ENCODE data around the gene SEC22A.
A peak's percentile ranks its signal among the peaks of the same experiment; 100 is the strongest.

SEC22A gene, protein sequence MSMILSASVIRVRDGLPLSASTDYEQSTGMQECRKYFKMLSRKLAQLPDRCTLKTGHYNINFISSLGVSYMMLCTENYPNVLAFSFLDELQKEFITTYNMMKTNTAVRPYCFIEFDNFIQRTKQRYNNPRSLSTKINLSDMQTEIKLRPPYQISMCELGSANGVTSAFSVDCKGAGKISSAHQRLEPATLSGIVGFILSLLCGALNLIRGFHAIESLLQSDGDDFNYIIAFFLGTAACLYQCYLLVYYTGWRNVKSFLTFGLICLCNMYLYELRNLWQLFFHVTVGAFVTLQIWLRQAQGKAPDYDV

DNA sequence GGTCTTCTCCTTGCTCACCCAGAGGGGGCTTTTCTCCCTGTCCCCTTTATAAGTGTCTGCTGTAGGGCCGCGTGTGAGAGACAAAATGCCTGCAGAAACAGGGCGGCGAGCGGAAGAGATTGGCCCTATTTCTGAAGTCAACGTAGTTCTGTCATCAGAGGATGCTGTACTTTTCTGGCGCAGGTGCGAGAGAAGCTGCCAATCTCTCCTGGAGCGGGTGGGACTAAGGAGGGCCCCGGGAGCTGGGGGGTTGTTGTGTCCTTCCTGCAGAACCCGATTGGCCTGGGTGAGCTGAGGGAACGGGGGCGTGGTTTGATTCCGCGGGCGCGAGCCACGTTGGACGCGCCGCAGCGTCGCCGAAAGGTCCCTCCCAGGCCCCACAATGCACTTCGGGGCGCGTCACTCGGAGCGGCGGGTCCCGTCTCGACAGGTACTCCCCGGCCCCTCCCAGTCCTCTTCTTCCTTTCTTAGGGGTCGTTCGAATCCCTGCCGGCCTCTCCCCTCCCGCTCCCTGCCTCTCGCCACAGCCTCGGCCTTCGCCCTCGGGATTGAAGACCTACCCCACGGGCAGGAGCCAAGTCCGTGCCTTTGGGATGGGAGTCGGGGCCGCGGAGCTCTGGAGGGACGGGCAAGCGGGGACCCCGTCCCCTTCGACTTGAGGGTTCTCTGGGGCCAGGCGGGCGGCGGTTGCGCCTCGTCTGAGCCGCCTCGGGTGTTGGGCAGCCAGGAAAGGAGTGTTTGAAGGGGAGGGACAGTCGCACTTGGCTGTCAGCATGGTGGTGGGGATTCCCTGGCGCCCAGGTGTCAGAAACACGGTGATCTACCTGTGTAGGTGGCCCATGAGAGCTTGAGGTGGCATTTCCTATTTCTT lies at the start of gene SEC22A:
Gene SEC22A (plus strand): TSS at position 387 of the 871 bp plus-strand sequence. CDS start 7,275 bp downstream, outside the sequence.
- peak; percentile 88 for DNase-seq (ENCODE audit: low read depth)

DNA sequence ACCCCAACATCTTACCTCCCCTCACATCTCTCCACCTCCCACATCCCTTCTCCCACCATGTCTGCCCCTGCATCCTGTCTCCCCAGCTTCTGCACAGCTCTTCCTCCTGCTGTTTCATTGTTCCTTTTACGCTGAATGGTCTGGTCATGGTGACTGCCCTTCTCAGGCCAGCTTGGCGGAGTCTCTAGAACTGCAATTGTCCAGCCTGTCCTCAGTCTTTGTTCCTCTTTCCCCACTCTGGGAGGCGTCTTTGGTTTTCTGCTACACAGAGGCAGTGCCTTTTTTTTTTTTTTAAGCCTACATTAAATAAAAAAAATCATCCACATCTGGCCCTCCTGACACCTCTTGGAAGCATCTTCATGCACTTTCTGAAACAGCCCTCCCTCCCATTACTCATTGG lies 49.1 kb upstream of the SEC22A start:
- DNase-seq (ENCODE audit: low read depth), result no peak

DNA sequence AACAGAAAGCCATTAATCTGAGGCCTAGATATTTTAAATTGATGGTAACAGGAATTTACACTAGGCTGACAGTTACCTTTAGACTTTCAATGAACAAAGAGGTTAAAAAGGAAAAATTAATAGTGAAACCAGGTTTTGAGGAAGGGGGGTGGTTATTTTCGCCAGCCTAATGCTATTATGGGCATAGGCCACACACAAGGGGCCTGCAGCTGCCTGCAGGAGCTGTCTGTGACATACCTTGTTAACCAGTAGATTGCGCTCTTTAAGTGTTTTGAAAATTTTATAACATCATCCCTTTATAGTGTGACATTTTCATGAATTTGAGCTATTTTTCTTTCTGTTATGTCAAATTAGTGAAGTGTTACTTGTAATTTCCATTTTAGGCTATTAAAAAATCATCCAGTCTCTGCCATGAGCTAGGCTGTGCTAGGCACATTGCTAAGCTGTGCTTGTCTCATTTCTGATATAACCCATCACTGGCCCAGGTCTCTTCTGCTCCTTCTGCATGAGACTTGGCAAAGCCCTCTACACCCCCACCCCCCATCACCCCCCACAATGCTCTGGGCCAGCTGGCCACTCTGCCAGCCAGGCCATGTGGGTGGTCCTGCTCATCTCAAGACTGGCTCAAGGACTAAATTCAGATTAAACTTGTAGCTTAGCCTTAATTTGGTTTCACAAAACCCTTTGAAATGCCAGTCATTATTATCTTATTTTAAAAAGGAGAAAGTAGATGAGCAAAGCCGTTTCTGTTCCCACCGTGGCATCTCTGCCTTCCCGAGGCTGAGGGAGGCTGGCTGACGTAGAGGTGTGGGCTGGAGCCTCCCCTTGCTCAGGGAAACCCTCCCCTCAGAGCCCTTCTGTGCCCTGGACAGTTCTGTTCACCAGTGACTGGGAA lies 48.4 kb upstream of the SEC22A start:
- DNase-seq (ENCODE audit: low read depth), result no peak

DNA sequence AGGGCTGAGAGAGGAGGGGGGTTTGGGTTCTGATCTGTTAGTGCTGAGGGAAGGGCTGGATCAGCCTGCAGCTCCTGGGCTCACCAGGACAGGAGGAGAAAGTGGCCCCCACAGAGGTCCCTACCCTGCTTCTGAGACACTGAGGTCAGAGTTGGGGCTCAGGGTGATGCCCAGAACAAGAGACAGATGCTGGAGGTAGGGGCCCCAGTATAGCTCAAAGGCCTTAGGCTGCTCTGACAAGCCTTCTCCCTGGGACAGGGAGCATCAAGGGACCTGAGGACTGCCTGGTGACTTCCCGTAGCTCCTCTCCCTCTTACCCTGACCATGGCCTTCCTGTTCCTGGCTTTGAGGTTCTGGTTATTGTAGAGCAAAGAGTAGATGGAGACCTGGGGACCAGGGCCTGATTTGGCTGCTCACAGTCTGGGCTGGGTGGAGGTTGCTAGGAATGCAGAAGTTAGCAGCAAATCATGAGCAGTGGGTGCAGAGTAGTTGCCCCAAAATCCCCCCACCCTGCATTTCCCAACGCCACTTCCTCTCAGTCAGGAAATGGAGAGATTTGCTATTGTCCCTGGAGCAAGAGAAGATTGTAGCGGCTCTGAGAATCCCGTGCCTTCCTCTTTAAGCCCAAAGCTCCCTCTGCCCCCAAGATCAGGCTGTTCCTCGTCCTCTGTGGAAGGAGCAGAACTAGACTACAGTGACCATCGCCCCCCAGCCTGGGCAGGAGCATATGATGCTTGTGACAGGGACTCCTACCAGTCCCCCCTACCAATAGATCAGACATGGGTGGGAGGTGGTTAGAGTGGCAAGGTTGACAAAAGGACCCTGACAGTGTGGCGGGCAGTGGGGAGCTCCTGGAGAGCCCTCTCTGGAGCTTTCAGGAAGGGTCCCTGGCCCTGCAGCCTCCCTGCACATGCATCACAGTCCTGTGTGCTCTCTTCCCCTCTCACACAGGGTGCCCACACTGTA lies 47.4 kb upstream of the SEC22A start:
- DNase-seq (ENCODE audit: low read depth), result no peak

DNA sequence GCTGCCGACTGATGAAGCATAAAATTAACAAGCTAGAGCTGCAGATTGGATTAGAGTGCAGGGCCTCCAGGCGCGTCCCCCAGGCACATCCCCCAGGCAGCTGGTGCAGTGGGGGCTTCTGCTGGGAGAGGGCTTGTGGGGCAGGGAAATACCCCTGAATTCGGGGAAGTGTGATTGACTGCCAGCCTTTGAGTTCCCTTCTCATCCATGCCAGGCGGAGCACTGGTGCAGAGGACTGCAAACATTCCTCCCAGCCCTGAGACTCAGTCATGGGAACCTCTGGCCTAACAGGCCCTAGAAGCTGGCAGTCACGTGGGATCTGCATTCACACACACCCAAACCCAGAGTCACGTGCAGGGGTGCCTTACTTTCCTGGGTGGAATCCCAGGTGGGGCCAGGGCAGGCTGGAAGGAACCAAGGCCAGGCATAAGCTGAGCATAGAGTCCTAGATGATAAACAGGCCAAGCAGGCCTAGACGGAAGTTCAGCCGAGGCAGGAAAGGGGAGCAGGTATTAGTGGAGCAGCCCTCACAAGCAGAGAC lies 46.2 kb upstream of the SEC22A start:
- no peak for DNase-seq (ENCODE audit: low read depth)

DNA sequence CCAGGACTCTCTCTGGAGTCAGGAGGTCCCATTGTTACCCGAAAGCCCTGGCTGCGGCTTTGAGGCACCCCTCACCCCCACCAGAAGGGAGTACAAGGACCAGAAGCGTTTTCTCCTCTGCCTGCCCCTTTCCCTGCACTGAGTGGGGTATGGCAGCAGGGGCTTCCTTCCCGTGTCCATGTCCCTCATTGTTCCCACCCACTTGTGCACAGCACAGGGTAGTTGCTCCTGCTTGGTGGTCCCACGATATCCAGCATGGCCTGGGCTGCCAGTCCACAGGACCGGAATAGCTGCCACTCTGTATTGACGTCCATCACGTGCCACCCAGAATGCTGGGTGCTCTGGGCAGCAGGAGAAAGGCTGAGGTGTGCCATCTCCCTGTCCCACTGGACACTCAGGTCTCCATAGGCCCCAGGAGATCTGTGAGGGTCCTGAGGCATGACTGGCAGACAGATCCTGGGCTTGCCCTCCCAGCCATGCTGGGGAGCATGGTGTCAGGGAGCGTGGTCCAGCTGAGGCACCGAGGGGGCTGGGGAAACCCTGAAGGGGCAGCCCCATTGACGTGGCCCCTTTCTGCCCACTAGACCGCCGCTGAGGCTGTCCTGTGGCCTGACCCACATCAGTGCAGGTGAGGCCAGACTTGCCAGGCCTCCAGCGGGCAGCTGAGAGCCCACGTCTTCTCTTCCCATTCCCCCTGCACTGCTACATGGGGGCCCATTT lies 45.3 kb upstream of the SEC22A start:
- DNase-seq (ENCODE audit: low read depth), result no peak

DNA sequence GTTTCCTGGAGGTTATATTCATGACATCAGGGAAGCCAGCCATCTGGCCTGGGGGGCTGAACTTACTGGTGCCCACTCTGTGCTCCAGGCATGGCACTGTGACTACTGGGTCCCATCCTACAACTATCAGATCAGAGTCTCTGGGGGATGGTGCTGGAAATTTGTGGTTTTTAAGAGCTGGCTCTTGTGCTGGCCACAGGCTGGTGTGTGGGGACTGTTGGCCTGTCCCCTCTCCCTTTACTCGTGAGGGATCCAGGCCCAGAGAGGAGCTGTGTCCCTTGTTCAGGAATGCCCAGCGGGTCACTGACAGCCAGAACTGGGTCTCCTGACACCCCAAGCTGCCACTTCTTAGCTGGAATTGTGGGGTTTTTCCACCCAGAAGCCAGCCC lies 44.5 kb upstream of the SEC22A start:
- no peak for DNase-seq (ENCODE audit: low read depth)

DNA sequence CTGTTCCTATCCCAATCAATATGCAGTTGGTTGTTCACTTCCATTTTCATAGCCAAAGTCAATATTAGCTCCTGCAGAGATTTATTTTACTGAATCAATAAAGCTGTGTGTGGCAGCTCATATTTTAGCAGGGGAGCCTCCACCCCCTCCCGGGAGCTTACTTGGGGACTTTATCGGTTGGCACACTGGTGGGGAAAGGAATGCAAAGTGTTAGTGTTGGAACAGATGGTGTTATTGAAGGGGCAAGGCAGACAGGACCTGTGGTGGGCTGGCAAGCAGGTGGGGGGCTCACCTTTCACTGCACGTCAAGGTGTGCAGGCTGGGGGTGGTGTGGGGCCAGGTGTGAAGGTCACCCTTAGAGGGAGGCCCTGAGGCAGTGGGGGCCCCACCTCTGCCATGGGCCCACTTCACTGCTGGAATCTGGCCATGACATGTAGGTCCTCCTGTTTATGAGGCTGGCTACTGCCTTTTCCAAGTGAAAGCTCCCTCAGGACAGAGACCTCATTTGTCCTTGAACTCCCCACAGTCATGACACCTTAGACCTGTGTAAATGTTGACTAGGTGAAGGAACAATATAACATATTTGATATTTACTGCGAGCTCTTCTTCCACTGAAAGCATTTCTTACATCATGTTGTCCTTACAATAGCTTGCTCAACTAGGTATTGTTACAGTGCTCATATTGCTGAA lies 44.0 kb upstream of the SEC22A start:
- no peak for DNase-seq (ENCODE audit: low read depth)

DNA sequence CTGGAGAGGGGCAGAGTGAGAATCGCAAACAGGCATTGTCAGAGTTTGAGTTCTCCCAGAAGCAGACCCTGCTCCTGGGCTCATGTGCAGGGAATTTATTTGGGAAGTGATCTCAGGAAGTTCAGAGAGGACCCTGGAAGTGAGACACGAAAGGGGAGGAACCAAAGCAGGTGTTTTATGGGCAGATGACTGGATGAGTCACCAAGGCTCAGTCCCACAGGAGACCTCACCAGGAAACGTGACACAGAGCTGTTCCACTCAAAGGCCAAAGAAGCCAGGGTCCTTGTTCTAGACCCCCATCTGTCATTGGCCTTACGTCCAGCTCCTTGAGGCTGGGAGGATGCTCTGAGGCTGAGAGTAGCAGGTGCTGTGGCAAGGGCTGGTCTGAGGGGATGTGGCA lies 43.4 kb upstream of the SEC22A start:
- no peak for DNase-seq (ENCODE audit: low read depth)

DNA sequence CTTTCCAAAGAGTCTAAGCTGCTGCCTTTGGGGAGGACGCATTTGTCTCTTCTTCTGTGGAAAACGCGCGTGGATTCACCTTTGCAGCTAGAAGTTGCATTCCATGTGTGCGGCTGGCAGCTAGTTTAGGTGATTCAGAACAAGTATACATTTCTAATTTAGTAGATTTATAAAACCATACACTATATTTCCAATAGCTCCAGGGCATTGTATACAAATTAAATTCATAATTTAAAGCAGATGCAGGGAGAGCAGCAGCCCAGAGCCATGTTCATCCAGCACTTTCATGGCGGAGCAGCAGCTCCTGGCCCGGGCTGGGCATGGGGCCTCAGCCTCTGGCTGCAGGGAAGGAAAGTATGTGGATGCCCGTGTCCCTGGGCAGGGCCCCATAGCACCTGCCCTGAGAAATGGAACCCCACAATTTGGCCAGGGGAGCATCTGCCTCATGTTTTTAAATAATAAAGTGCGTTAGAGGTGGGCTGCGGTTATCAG lies 42.8 kb upstream of the SEC22A start:
- DNase-seq (ENCODE audit: low read depth), result no peak

DNA sequence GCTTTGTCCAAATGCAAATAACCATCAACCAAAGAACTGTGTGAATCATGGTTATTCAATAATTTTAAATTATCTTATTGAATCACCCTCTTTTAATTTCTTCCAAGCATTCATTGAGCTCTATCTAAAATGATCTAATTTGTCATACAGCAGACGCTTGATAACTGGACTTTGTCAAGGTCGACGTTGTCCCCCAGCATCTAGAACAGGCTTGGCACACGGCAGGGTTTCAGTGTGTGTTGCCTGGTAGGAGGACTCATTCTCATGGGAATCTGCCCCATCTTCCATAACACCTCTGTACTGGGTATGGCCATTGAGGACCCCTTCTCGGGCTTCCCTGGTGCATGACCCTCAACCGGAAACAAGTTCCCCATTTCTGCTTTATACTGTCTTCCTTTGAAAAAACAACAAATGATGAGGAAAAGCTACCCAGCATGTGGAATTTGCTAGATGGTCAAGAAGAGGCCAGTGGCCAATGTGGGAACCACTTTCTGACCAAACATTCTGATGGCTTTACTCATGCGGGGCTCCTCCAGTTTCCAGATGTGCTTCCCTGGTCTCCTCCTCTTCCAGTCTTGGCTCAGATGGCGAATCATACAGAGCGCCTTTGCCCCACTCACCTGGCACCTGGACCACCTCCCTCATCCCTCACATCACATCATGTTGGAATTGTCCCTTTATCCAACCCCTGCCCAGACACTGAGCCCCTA lies 41.7 kb upstream of the SEC22A start:
- DNase-seq (ENCODE audit: low read depth), result peak; percentile 38

DNA sequence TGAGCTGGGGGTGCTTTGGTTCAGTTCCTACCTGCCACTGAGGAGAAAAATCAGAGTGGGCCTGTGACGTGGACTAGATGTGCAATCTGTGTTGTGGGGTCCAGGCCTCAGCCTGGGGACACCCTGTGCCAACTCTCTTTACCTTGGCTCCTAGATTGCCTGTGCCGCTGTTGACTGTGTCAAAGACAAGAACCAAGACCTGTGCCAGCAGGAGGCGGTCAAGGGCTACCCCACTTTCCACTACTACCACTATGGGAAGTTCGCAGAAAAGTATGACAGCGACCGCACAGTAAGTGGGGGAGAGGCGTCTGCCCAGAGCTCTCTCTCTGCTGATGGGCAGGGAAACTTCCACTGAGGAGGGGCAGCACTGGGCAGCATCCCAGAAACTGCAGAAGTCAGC lies 40.6 kb upstream of the SEC22A start:
- DNase-seq (ENCODE audit: low read depth), result no peak

DNA sequence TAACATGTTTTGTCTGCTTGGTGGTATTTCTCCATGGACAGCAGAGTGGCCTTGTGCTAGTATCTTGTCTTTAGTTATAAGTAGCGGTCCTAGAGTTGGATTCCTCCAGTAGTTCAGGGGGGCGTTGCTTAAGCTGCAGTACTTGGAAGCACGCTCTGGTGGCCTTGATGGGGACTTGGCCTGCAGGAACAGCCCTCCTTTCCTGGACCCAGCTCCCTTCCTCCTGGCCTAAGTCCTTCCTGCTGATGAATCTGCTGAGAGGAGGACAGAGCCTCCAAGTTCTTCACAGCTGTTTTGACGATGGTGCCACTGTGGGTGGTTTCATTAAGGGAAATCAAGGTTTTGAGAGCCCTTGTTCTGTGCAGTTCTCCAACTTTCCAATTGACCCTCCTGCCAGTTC lies 38.6 kb upstream of the SEC22A start:
- no peak for DNase-seq (ENCODE audit: low read depth)

DNA sequence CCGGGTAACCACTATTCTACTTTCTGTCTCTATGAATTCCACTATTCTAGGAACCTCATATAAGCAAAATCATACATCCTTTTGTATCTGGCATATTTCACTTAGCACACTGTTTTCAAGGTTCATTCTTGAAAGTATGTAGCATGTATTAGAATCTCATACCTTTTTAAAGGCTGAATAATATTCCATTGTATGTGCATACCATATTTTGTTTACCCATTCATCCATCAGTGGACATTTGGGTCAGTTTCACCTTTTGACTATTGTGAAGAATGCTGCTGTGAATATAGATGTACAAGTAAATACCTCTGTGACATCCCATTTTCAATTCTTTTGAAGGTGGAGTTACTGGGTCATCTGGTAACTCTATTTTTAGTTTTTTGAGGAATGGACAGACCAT lies 36.6 kb upstream of the SEC22A start:
- DNase-seq (ENCODE audit: low read depth), result no peak

DNA sequence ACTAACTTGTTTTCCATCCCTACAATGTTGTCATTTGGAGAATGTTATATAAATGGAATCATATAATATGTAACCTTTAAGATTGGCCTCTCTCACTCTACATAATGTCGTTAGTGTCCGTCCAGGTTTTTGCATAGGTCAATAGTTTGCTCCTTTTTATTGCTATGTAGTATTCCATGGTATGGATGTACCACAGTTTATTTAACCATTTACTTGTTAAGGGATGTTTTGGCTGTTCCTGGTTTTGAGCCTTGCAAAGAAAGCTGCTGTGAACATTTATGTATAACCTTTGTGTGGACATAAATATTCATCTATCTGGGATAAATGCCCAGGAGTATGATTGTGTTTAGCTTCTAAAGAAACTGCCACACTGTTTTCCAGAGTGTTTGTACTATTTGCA lies 34.1 kb upstream of the SEC22A start:
- no peak for DNase-seq (ENCODE audit: low read depth)

DNA sequence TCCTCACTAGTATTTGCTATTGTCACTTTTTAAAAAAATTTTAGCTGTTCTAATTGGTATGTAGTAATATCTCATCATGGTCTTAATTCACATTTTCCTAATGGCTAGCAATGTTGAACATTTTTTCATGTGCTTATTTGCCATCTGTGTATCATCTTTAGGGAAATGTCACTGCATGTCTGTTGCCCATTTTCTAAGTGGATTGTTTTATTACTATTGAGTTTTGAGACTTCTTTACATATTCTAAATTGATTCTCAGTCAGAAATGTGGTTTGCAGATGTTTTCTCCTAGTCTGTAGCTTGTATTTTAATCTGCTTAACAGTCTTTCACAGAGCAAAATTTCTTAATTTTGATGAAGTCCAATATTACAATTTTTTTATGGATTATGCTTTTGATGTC lies 33.6 kb upstream of the SEC22A start:
- no peak for DNase-seq (ENCODE audit: low read depth)

DNA sequence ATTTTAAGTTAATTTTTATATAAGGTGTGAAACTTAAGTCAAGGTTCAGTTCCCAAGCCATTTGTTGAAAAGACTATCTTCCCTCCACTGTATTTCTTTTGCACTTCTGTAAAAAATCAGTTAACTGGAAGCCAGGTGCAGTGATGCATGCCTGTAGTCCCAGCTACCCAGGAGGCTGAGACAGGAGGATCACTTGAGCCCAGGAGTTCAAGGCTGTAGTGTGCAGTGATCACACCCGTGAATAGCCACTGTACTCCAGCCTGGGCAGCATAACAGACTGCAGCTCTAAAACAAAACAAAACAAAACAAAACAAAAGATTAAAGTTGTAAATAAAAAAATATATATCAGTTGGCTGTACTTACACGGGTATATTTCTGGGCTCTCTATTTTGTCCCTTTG lies 33.1 kb upstream of the SEC22A start:
- no peak for DNase-seq (ENCODE audit: low read depth)

DNA sequence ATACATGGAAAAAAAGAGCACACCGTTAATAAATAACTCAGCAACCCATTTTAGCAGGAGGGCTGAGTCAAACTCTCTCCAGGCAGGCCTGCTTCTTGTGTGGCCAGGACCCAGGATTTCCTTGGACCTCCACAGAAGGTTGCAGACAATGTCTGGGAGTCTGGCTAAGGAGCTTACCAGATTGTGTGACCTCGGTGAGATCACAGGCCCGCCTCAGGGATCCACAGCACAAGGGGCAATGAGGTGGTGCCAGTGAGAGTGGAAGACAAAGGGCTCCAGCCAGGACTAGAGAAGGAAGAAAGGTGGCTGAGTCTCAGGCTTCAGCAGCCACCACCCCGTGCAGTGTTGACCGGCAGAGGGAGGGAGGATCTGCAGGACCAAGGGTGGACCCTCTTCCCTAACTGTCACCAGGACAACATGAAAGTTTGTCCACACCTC lies 32.2 kb upstream of the SEC22A start:
- DNase-seq (ENCODE audit: low read depth), result no peak

DNA sequence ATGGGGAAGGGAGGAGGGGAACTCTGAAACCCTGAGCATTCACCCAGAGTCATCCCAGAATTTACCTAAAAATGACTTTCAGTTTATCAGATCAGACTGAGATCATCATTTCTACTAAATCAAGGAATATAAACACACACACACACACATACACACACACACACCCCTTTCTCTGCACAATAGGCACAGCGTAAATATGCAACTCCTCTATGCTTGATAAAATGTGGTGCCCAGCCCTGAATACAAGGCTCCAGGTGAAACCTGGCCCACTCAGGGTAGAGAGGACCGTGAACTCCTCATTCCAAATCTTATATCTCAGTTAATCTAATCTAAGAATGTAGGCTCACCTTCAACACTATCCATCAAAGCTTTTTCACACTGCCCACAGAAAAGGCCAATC lies 31.8 kb upstream of the SEC22A start:
- DNase-seq (ENCODE audit: low read depth), result no peak

All from fibroblast of gingiva (primary cell).